HepG2 (cell line): ENCODE results near the gene ZNF764. TPM values are rescaled to one million over a fixed set of nuclear protein-coding genes. Genes with fewer than 3 reads are reported as not detected.

Experiments
- CBX1 ChIP-seq: IDR thresholded peaks from one replicate; pipeline ENCODE4 v1.6.1; 2016; ENCODE audit warnings: antibody characterized with exemption, low read depth
- HCFC1 ChIP-seq: fragments of 150-350 bp; IDR thresholded peaks from 2 replicates; pipeline ENCODE4 v1.6.1; 2014; ENCODE audit warnings: low read depth, low read length
- HDAC6 ChIP-seq: fragments of 200-600 bp; sonication (generic); IDR thresholded peaks from 2 replicates; pipeline ENCODE4 v1.7.0; 2017; ENCODE audit warnings: mild to moderate bottlenecking, antibody characterized with exemption, low read length, low read depth
- IKZF5 ChIP-seq: IDR thresholded peaks from 2 replicates; pipeline ENCODE4 v1.6.1; 2018; ENCODE audit warnings: missing genetic modification reagents, mild to moderate bottlenecking, missing compliant biosample characterization
- KDM5A ChIP-seq: fragments of 200-600 bp; sonication (generic); IDR thresholded peaks from 2 replicates; pipeline ENCODE4 v1.7.0; 2018; ENCODE audit warnings: antibody characterized with exemption, mild to moderate bottlenecking, low read length, borderline replicate concordance
- LRRFIP1 ChIP-seq: sonication (generic); formaldehyde crosslinking; conservative IDR thresholded peaks from 2 replicates; pipeline ENCODE4 v1.4.0; 2020; ENCODE audit warnings: missing genetic modification reagents
- MXD3 ChIP-seq: IDR thresholded peaks from 2 replicates; pipeline ENCODE4 v1.6.1; 2016; ENCODE audit warnings: mild to moderate bottlenecking, missing biosample characterization, missing genetic modification reagents
- NFIB ChIP-seq: sonication (generic); formaldehyde crosslinking; IDR thresholded peaks from 2 replicates; pipeline ENCODE4 v1.9.0; 2021; ENCODE audit warnings: missing genetic modification reagents, mild to moderate bottlenecking, borderline replicate concordance
- NFIC ChIP-seq: IDR thresholded peaks from 2 replicates; pipeline ENCODE4 v1.6.1; 2012; ENCODE audit warnings: mild to moderate bottlenecking, low read length, inconsistent platforms
- RBAK ChIP-seq: sonication (generic); formaldehyde crosslinking; IDR thresholded peaks from 2 replicates; pipeline ENCODE4 v1.5.1; 2020; ENCODE audit warnings: mild to moderate bottlenecking, missing genetic modification reagents
- SRSF9 ChIP-seq: fragments of 200-400 bp; formaldehyde crosslinking; IDR thresholded peaks from 2 replicates; pipeline ENCODE4 v1.6.1; 2018; ENCODE audit warnings: borderline replicate concordance, mild to moderate bottlenecking, low read depth, low read length; ENCODE audit not compliant: insufficient read depth, poor library complexity, severe bottlenecking
- TBX2 ChIP-seq: sonication (generic); formaldehyde crosslinking; IDR thresholded peaks from 2 replicates; pipeline ENCODE4 v1.5.0; 2020; ENCODE audit warnings: missing genetic modification reagents, mild to moderate bottlenecking, borderline replicate concordance
- ZC3H4 ChIP-seq: sonication (generic); formaldehyde crosslinking; IDR thresholded peaks from 2 replicates; pipeline ENCODE4 v1.4.0; 2020; ENCODE audit warnings: missing genetic modification reagents, borderline replicate concordance
- ZFP62 ChIP-seq: sonication (generic); formaldehyde crosslinking; IDR thresholded peaks from 2 replicates; pipeline ENCODE4 v1.4.0; 2020; ENCODE audit warnings: missing genetic modification reagents
- ZNF143 ChIP-seq: sonication (generic); formaldehyde crosslinking; IDR thresholded peaks from 2 replicates; pipeline ENCODE4 v1.4.0; 2020; ENCODE audit warnings: missing genetic modification reagents
- ZNF350 ChIP-seq: sonication (generic); formaldehyde crosslinking; IDR thresholded peaks from 2 replicates; pipeline ENCODE4 v1.4.0; 2020; ENCODE audit warnings: mild to moderate bottlenecking, low read depth, missing genetic modification reagents, borderline replicate concordance
- ZNF44 ChIP-seq: sonication (generic); formaldehyde crosslinking; IDR thresholded peaks from 2 replicates; pipeline ENCODE4 v1.5.1; 2020; ENCODE audit warnings: mild to moderate bottlenecking, missing genetic modification reagents
- ZNF484 ChIP-seq: sonication (generic); formaldehyde crosslinking; IDR thresholded peaks from 2 replicates; pipeline ENCODE4 v1.5.1; 2020; ENCODE audit warnings: mild to moderate bottlenecking, low read depth, missing genetic modification reagents, borderline replicate concordance
- ZNF563 ChIP-seq: sonication (generic); formaldehyde crosslinking; IDR thresholded peaks from 2 replicates; pipeline ENCODE4 v1.8.0; 2022; ENCODE audit warnings: mild to moderate bottlenecking, moderate library complexity, missing genetic modification reagents
- ZNF746 ChIP-seq: sonication (generic); formaldehyde crosslinking; IDR thresholded peaks from 2 replicates; pipeline ENCODE4 v1.8.0; 2022; ENCODE audit warnings: mild to moderate bottlenecking, missing genetic modification reagents
- ZNF772 ChIP-seq: sonication (generic); formaldehyde crosslinking; IDR thresholded peaks from 2 replicates; pipeline ENCODE4 v1.5.0; 2020; ENCODE audit warnings: mild to moderate bottlenecking, missing genetic modification reagents
- ZNF782 ChIP-seq: sonication (generic); formaldehyde crosslinking; IDR thresholded peaks from 2 replicates; pipeline ENCODE4 v1.4.0; 2020; ENCODE audit warnings: missing genetic modification reagents, mild to moderate bottlenecking, borderline replicate concordance
- ZNF816 ChIP-seq: sonication (generic); formaldehyde crosslinking; IDR thresholded peaks from 2 replicates; pipeline ENCODE4 v1.8.0; 2022; ENCODE audit warnings: missing genetic modification reagents, mild to moderate bottlenecking, borderline replicate concordance
- polyA plus RNA-seq, 8 experiments: library from polyadenylated mRNA; depleted of rRNA in 3 of 8; stranded (reverse) in 7 of 8; unstranded in 1 of 8; fragments of >200 nt; fragmentation: Illumina TruSeq in 4 of 8; extraction: Trizol in 4 of 8; gene quantifications; 2 replicates each; pipeline versions ENCODE4 v1.2.1 to v1.2.3, GENCODE V29; 2011 to 2016; ENCODE audit warnings: low read depth in 4 of 8, missing spikeins in 1 of 8, mixed read lengths in 1 of 8; ENCODE audit not compliant: insufficient read depth in 1 of 8
- total RNA-seq, 5 experiments: library from RNA; depleted of rRNA; stranded (reverse); fragments of >200 nt; fragmentation: Illumina TruSeq; extraction: Trizol; gene quantifications; 2 replicates each; pipeline ENCODE4 v1.2.3, GENCODE V29; 2016; ENCODE audit warnings: low read depth in 1 of 5

The ZNF764 gene
- total and polyA plus RNA-seq, 2 of the 13 experiments (the other 11 are each of a cell fraction or from before 2014, with no cell fraction given): 4.1 to 9.1 TPM

GRCh38 chr16:30534368-30535105 is 23.6 kb downstream of the ZNF764 start, which contains the start of gene ZNF747 (continued):
- TF ChIP-seq ZNF350 (CRISPR knock-in tag) (peak; percentile 91; the same call in 1 of the 2 replicates), ZNF746 (CRISPR knock-in tag) (peak; percentile 81), ZNF143 (peak; percentile 59; the same call in 1 of the 2 replicates), ZNF484 (peak; percentile 90; the same call in 1 of the 2 replicates), ZNF816 (CRISPR knock-in tag) (no peak; the same call in 1 of the 2 replicates), KDM5A (peak; percentile 86; the same call in 1 of the 2 replicates), ZFP62 (CRISPR knock-in tag) (no peak), HDAC6 (no peak), MXD3 (CRISPR knock-in tag) (peak; percentile 79), ZNF782 (CRISPR knock-in tag) (no peak), ZNF44 (CRISPR knock-in tag) (no peak; the same call in 1 of the 2 replicates), CBX1 (peak; percentile 52), IKZF5 (CRISPR knock-in tag) (peak; percentile 67; the same call in 1 of the 2 replicates), HCFC1 (peak; percentile 86), ZNF563 (CRISPR knock-in tag) (peak; percentile 72; the same call in 1 of the 2 replicates), LRRFIP1 (CRISPR knock-in tag) (no peak), NFIC (no peak), NFIB (CRISPR knock-in tag) (no peak), ZC3H4 (no peak; the same call in 1 of the 2 replicates), SRSF9 (no peak), RBAK (peak; percentile 73; the same call in 1 of the 2 replicates), ZNF772 (peak; percentile 97), TBX2 (CRISPR knock-in tag) (peak; percentile 93)
